AG04449 (cell line): Measurements from ENCODE around the gene TSPAN18.

Experiments
- CTCF ChIA-PET: fragments of 350-600 bp; formaldehyde crosslinking; extraction: SDS; loops from one replicate; lab custom pipeline; 2021; ENCODE audit warnings: antibody characterized with exemption; lab: Yijun Ruan, JAX
- POLR2A ChIA-PET: fragments of 400-600, 350-600 bp; formaldehyde crosslinking; extraction: SDS; loops from one replicate; lab custom pipeline; 2020; ENCODE audit warnings: antibody characterized with exemption, inconsistent platforms; lab: Yijun Ruan, JAX
- DNase-seq: peaks from one replicate; pipeline ENCODE4 v3.0.0-alpha.2; 2010; ENCODE audit warnings: low read depth, low spot score
- H3K4me3 ChIP-seq: 2 replicates; pipeline ENCODE4 v1.5.1; 2011; ENCODE audit warnings: low read depth, mild to moderate bottlenecking, control low read depth, low read length
- TF ChIP-seq, protein P1 (sequence below): IDR thresholded peaks from one replicate; pipeline ENCODE4 v1.5.1; 2011; ENCODE audit warnings: mild to moderate bottlenecking, moderate library complexity, low read length, control low read depth, inconsistent platforms; ENCODE audit not compliant: insufficient read depth; ENCODE audit errors: missing control alignments

TSPAN18 gene

GRCh38 chr11:44761551-44761961 lies 34.8 kb downstream of the TSPAN18 start:
- no peak for DNase-seq
- POLR2A ChIA-PET, result no interaction called here
- TF ChIP-seq, protein P1, sequence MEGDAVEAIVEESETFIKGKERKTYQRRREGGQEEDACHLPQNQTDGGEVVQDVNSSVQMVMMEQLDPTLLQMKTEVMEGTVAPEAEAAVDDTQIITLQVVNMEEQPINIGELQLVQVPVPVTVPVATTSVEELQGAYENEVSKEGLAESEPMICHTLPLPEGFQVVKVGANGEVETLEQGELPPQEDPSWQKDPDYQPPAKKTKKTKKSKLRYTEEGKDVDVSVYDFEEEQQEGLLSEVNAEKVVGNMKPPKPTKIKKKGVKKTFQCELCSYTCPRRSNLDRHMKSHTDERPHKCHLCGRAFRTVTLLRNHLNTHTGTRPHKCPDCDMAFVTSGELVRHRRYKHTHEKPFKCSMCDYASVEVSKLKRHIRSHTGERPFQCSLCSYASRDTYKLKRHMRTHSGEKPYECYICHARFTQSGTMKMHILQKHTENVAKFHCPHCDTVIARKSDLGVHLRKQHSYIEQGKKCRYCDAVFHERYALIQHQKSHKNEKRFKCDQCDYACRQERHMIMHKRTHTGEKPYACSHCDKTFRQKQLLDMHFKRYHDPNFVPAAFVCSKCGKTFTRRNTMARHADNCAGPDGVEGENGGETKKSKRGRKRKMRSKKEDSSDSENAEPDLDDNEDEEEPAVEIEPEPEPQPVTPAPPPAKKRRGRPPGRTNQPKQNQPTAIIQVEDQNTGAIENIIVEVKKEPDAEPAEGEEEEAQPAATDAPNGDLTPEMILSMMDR, result no peak
- CTCF ChIA-PET, result interaction anchor here (0.7 to 1.5 kb wide), 3 partner anchors 15 to 150 kb away, joined by 3 to 6 read pairs (median 3); no protein-coding TSS in a partner anchor
- no peak overlapping the region for H3K4me3 ChIP-seq

GRCh38 chr11:44763121-44763820 lies 36.5 kb downstream of the TSPAN18 start:
- ChIA-PET POLR2A (interaction anchor here (0.8 kb wide), 1 partner anchor 26 kb away, joined by 3 read pairs; no protein-coding TSS in a partner anchor), CTCF (interaction anchor here (0.9 to 4.4 kb wide), 5 partner anchors 8 to 131 kb away, joined by 3 to 51 read pairs (median 4); no protein-coding TSS in a partner anchor)
- TF ChIP-seq, protein P1, result no peak
- H3K4me3 ChIP-seq, result no peak overlapping the region
- no peak for DNase-seq

- CTCF ChIA-PET, result interaction anchor here (1.0 to 4.4 kb wide), 4 partner anchors 11 to 130 kb away, joined by 3 to 51 read pairs (median 4); no protein-coding TSS in a partner anchor
- no peak overlapping the region for H3K4me3 ChIP-seq
- POLR2A ChIA-PET, result no interaction called here
- no peak for DNase-seq
- TF ChIP-seq, protein P1, result no peak
These were observed 37.8 kb downstream of the TSPAN18 start for GRCh38 chr11:44764583-44764982.

DNA sequence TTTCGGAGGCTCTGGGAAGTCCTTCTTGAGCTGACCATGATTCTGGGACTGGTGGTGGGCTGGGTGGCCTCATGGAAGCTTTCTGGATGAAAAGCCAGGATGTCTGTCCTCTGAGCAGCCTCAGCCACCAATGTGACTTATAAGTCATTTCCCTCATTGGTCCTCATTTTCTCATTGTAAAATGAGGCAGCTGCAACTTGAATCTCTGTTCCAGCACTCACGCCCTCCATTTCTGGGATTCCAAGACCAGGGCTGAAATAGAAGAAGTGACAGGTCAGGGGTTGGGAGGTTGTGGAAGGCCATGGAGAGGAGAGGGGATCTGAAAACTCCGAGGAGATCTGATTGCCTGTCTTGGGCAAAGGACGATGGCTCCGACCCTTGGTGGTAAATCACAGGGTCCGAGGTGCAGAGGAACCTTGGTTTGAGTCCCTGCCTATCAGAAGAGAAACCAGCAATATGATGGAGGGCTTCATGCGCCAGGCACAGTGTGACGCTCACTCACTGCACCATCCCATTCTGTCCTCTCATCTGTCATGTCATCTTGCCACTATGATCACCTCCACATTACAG lies 38.3 kb downstream of the TSPAN18 start:
- H3K4me3 ChIP-seq, result no peak overlapping the region
- POLR2A ChIA-PET, result interaction anchor here (2.0 kb wide), 1 partner anchor 97 kb away, joined by 4 read pairs; no protein-coding TSS in a partner anchor
- no peak for DNase-seq
- TF ChIP-seq, protein P1, result no peak
- CTCF ChIA-PET, result interaction anchor here (1.0 to 4.4 kb wide), 4 partner anchors 10 to 130 kb away, joined by 3 to 51 read pairs (median 4); no protein-coding TSS in a partner anchor

- ChIA-PET CTCF (interaction anchor here (0.8 to 4.4 kb wide), 4 partner anchors 10 to 129 kb away, joined by 3 to 51 read pairs (median 4); no protein-coding TSS in a partner anchor), POLR2A (interaction anchor here (2.0 kb wide), 1 partner anchor 96 kb away, joined by 4 read pairs; no protein-coding TSS in a partner anchor)
- H3K4me3 ChIP-seq, result no peak overlapping the region
- DNase-seq, result no peak
- TF ChIP-seq, protein P1, result no peak
These were observed 38.9 kb downstream of the TSPAN18 start for GRCh38 chr11:44765676-44766075.
